NCI-H1105 treated with DMSO at 0.1 percent for 48 hours (cell line): Measurements from ENCODE around the gene ROR1.

Experiments
- DNase-seq: peaks from one replicate; lab custom pipeline; 2025; lab: John Stamatoyannopoulos, UW

The ROR1 gene

GRCh38 chr1:63974966-63975365, 201.1 kb downstream of the ROR1 start:
- no peak for DNase-seq

- DNase-seq, result no peak
These were observed 201.7 kb downstream of the ROR1 start for GRCh38 chr1:63975481-63975880.

GRCh38 chr1:63976006-63976405, 202.2 kb downstream of the ROR1 start:
- no peak for DNase-seq

- no peak for DNase-seq
These were observed 203.6 kb downstream of the ROR1 start for GRCh38 chr1:63977466-63977865.

- DNase-seq, result no peak
These were observed 207.1 kb downstream of the ROR1 start for GRCh38 chr1:63980740-63981407.

GRCh38 chr1:63981408-63981773, 207.6 kb downstream of the ROR1 start:
- no peak for DNase-seq

- no peak for DNase-seq
These were observed 208.4 kb downstream of the ROR1 start for GRCh38 chr1:63982201-63982600.

GRCh38 chr1:63983391-63984256, 209.8 kb downstream of the ROR1 start:
- DNase-seq, result no peak

- DNase-seq, result no peak
These were observed 210.6 kb downstream of the ROR1 start for GRCh38 chr1:63984257-63984929.

- no peak for DNase-seq
These were observed 211.1 kb downstream of the ROR1 start for GRCh38 chr1:63984930-63985290.

- DNase-seq, result no peak
These were observed 213.3 kb downstream of the ROR1 start for GRCh38 chr1:63987014-63987627.

- DNase-seq, result no peak
These were observed 213.8 kb downstream of the ROR1 start for GRCh38 chr1:63987628-63988024.

- no peak for DNase-seq
These were observed 215.1 kb downstream of the ROR1 start for GRCh38 chr1:63988941-63989340.

- no peak for DNase-seq
These were observed 217.9 kb downstream of the ROR1 start for GRCh38 chr1:63991685-63992084.

GRCh38 chr1:64000021-64000420, 226.2 kb downstream of the ROR1 start:
- no peak for DNase-seq

GRCh38 chr1:64001038-64001437, 227.2 kb downstream of the ROR1 start:
- no peak for DNase-seq

- DNase-seq, result no peak
These were observed 230.7 kb downstream of the ROR1 start for GRCh38 chr1:64004451-64005025.

- DNase-seq, result no peak
These were observed 232.0 kb downstream of the ROR1 start for GRCh38 chr1:64005801-64006200.

- DNase-seq, result no peak
These were observed 232.6 kb downstream of the ROR1 start for GRCh38 chr1:64006276-64007051.

GRCh38 chr1:64010316-64010715, 236.5 kb downstream of the ROR1 start:
- DNase-seq, result no peak

GRCh38 chr1:64013395-64013794, 239.6 kb downstream of the ROR1 start:
- no peak for DNase-seq
